HepG2 (cell line): ENCODE data around the gene DRAP1. TPM values are rescaled to one million over a fixed set of nuclear protein-coding genes. Genes with fewer than 3 reads are reported as not detected.

Source experiments
- ATF3 ChIP-seq: sonication (generic); formaldehyde crosslinking; IDR thresholded peaks from 2 replicates; pipeline ENCODE4 v1.4.0; 2020; ENCODE audit warnings: missing genetic modification reagents
- ATF7 ChIP-seq, 2 experiments: fragments of 450-650 bp in 1 of 2; sonication (generic) in 1 of 2; formaldehyde crosslinking in 1 of 2; IDR thresholded peaks; 2 replicates each; pipeline versions ENCODE4 v1.4.0 to v1.6.1; 2016 to 2020; ENCODE audit warnings: antibody characterized with exemption in 1 of 2, mild to moderate bottlenecking in 1 of 2, missing genetic modification reagents in 1 of 2
- BATF2 ChIP-seq: sonication (generic); formaldehyde crosslinking; IDR thresholded peaks from 2 replicates; pipeline ENCODE4 v1.8.0; 2022; ENCODE audit warnings: mild to moderate bottlenecking, missing genetic modification reagents, moderate library complexity
- IKZF5 ChIP-seq: IDR thresholded peaks from 2 replicates; pipeline ENCODE4 v1.6.1; 2018; ENCODE audit warnings: missing genetic modification reagents, mild to moderate bottlenecking, missing compliant biosample characterization
- IRF1 ChIP-seq: sonication (generic); formaldehyde crosslinking; IDR thresholded peaks from 2 replicates; pipeline ENCODE4 v1.4.0; 2020; ENCODE audit warnings: low read depth, mild to moderate bottlenecking, missing genetic modification reagents
- KDM2A ChIP-seq: sonication (generic); formaldehyde crosslinking; IDR thresholded peaks from 2 replicates; pipeline ENCODE4 v1.4.0; 2020; ENCODE audit warnings: low read depth, missing genetic modification reagents, borderline replicate concordance
- KLF11 ChIP-seq: IDR thresholded peaks from 2 replicates; pipeline ENCODE4 v1.6.1; 2016; ENCODE audit warnings: missing compliant biosample characterization
- KLF6 ChIP-seq: IDR thresholded peaks from 2 replicates; pipeline ENCODE4 v1.8.0; 2016; ENCODE audit warnings: missing biosample characterization, missing genetic modification reagents
- SMAD1 ChIP-seq: sonication (generic); formaldehyde crosslinking; IDR thresholded peaks from 2 replicates; pipeline ENCODE4 v1.4.0; 2020; ENCODE audit warnings: missing genetic modification reagents, low read depth, mild to moderate bottlenecking, borderline replicate concordance
- ZNF160 ChIP-seq: sonication (generic); formaldehyde crosslinking; IDR thresholded peaks from 2 replicates; pipeline ENCODE4 v1.8.0; 2022; ENCODE audit warnings: mild to moderate bottlenecking, inconsistent platforms, missing genetic modification reagents
- ZNF292 ChIP-seq: sonication (generic); formaldehyde crosslinking; IDR thresholded peaks from 2 replicates; pipeline ENCODE4 v1.8.1; 2022; ENCODE audit warnings: mild to moderate bottlenecking, low read depth, missing genetic modification reagents, borderline replicate concordance
- ZNF44 ChIP-seq: sonication (generic); formaldehyde crosslinking; IDR thresholded peaks from 2 replicates; pipeline ENCODE4 v1.5.1; 2020; ENCODE audit warnings: mild to moderate bottlenecking, missing genetic modification reagents
- ZNF503 ChIP-seq: sonication (generic); formaldehyde crosslinking; IDR thresholded peaks from 2 replicates; pipeline ENCODE4 v1.4.0; 2020; ENCODE audit warnings: missing genetic modification reagents
- polyA plus RNA-seq, 8 experiments: library from polyadenylated mRNA; depleted of rRNA in 3 of 8; stranded (reverse) in 7 of 8; unstranded in 1 of 8; fragments of >200 nt; fragmentation: Illumina TruSeq in 4 of 8; extraction: Trizol in 4 of 8; gene quantifications; 2 replicates each; pipeline versions ENCODE4 v1.2.1 to v1.2.3, GENCODE V29; 2011 to 2016; ENCODE audit warnings: low read depth in 4 of 8, missing spikeins in 1 of 8, mixed read lengths in 1 of 8; ENCODE audit not compliant: insufficient read depth in 1 of 8
- total RNA-seq, 5 experiments: library from RNA; depleted of rRNA; stranded (reverse); fragments of >200 nt; fragmentation: Illumina TruSeq; extraction: Trizol; gene quantifications; 2 replicates each; pipeline ENCODE4 v1.2.3, GENCODE V29; 2016; ENCODE audit warnings: low read depth in 1 of 5

The DRAP1 gene
- total and polyA plus RNA-seq, 2 of the 13 experiments (the other 11 are each of a cell fraction or from before 2014, with no cell fraction given), result 46.8 to 52.3 TPM

GRCh38 chr11:65871811-65872548 lies 47.2 kb upstream of the DRAP1 start (continued):
- no peak for TF ChIP-seq KDM2A (CRISPR knock-in tag)
- no peak for TF ChIP-seq ZNF160
- no peak for TF ChIP-seq KLF6
- TF ChIP-seq BATF2 (CRISPR knock-in tag), result no peak
- no peak for TF ChIP-seq IRF1 (CRISPR knock-in tag)
- no peak for TF ChIP-seq ZNF44
- TF ChIP-seq KLF11 (CRISPR knock-in tag), result no peak
- TF ChIP-seq ATF3 (CRISPR knock-in tag), result no peak
- TF ChIP-seq ZNF503, result no peak
- TF ChIP-seq ZNF292, result no peak
- TF ChIP-seq SMAD1 (CRISPR knock-in tag), result 0 out of 2 replicates have a peak, but pooled peaks have one; percentile 20
- no peak for TF ChIP-seq ATF7 (IDR thresholded peaks at IDR 0.05)
- no peak for TF ChIP-seq ATF7 (CRISPR knock-in tag; IDR thresholded peaks at IDR 0.05)
- no peak for TF ChIP-seq IKZF5
